RCC 7860 (cell line): ENCODE measurements around the gene DPCD.

Experiments used
- DNase-seq: peaks from one replicate; pipeline ENCODE4 v3.0.0-alpha.2; 2015; ENCODE audit warnings: low spot score
- FAIRE-seq: peaks from 2 replicates; lab custom pipeline; 2012; peaks lifted over from hg19 to GRCh38; lab: Jason Lieb, UNC

Gene DPCD

GRCh38 chr10:101587725-101588653 lies at the start of gene DPCD, which contains the start of gene POLL:
DPCD (plus strand) TSS chr10:101588321; CDS start chr10:101588337, 16 bp downstream.
POLL (minus strand) TSS chr10:101588257; CDS start chr10:101587360, 897 bp downstream.
- peak; percentile 41 for FAIRE-seq
- DNase-seq = peak; percentile 88

GRCh38 chr10:101538446-101538845 lies 49.7 kb upstream of the DPCD start:
- no peak for DNase-seq
- no peak for FAIRE-seq

GRCh38 chr10:101545898-101546297 lies 42.2 kb upstream of the DPCD start:
- FAIRE-seq (no peak), DNase-seq (no peak)

GRCh38 chr10:101550965-101551364 lies 37.2 kb upstream of the DPCD start:
- no peak for DNase-seq
- FAIRE-seq = no peak

GRCh38 chr10:101552442-101552841 lies 35.7 kb upstream of the DPCD start:
- DNase-seq (no peak), FAIRE-seq (no peak)

- FAIRE-seq (no peak), DNase-seq (no peak)
Observed at GRCh38 chr10:101557541-101557940, 30.6 kb upstream of the DPCD start.

- FAIRE-seq (no peak), DNase-seq (no peak)
Observed at GRCh38 chr10:101558204-101558603, 29.9 kb upstream of the DPCD start.

- DNase-seq (no peak), FAIRE-seq (no peak)
Observed at GRCh38 chr10:101558671-101559595, 29.2 kb upstream of the DPCD start.

- no peak for FAIRE-seq
- no peak for DNase-seq
Observed at GRCh38 chr10:101559596-101560297, 28.4 kb upstream of the DPCD start.

GRCh38 chr10:101560298-101561067 lies 27.6 kb upstream of the DPCD start:
- FAIRE-seq = no peak

GRCh38 chr10:101561068-101561915 lies 26.8 kb upstream of the DPCD start:
- no peak for FAIRE-seq

More at GRCh38 chr10:101560298-101561067, 27.6 kb upstream of the DPCD start:
- no peak for DNase-seq

GRCh38 chr10:101562231-101562630 lies 25.9 kb upstream of the DPCD start:
- FAIRE-seq = no peak
- no peak for DNase-seq

More at GRCh38 chr10:101561068-101561915, 26.8 kb upstream of the DPCD start:
- no peak for DNase-seq

- no peak for FAIRE-seq
- DNase-seq = no peak
Observed at GRCh38 chr10:101563007-101563406, 25.1 kb upstream of the DPCD start.

GRCh38 chr10:101563497-101564040 lies 24.6 kb upstream of the DPCD start:
- FAIRE-seq (no peak), DNase-seq (no peak)

GRCh38 chr10:101564490-101564991 lies 23.6 kb upstream of the DPCD start:
- no peak for FAIRE-seq
- DNase-seq = no peak

- DNase-seq = no peak
- FAIRE-seq = no peak
Observed at GRCh38 chr10:101565370-101565900, 22.7 kb upstream of the DPCD start.

GRCh38 chr10:101565936-101566332 lies 22.2 kb upstream of the DPCD start:
- FAIRE-seq (no peak), DNase-seq (no peak)
